ENCODE measurements around the gene FBXL19. TPM values are rescaled to one million over a fixed set of nuclear protein-coding genes. Genes with fewer than 3 reads are reported as not detected.

FBXL19 gene
- total and polyA plus RNA-seq, 9 of the 15 experiments (the other 6 are each of a cell fraction or from before 2014, with no cell fraction given) = 0.13 to 48.0 (median 13.5) TPM; not detected in 1

GRCh38 chr16:30941600-30942425 lies 18.4 kb downstream of the FBXL19 start (continued):
- no peak for TF ChIP-seq ARID4B (CRISPR knock-in tag; IDR thresholded peaks at IDR 0.05)
- TF ChIP-seq ZNF408 (CRISPR knock-in tag; IDR thresholded peaks at IDR 0.05; ENCODE audit: low read depth) = no peak
- no peak for TF ChIP-seq ZNF431 (CRISPR knock-in tag; IDR thresholded peaks at IDR 0.05)
- TF ChIP-seq NFXL1 (CRISPR knock-in tag; IDR thresholded peaks at IDR 0.05) = no peak
- TF ChIP-seq XRCC5 (IDR thresholded peaks at IDR 0.05; ENCODE audit: low read depth, low read length) = peak; percentile 76; the same call in 1 of the 2 replicates
- no peak for TF ChIP-seq U2AF1 (optimal IDR thresholded peaks at IDR 0.05; ENCODE audit: low read depth, low read length)
- no peak for TF ChIP-seq NR0B1 (IDR thresholded peaks at IDR 0.05; ENCODE audit: partially characterized antibody)
- no peak for TF ChIP-seq POLR2B (IDR thresholded peaks at IDR 0.05; ENCODE audit: low read depth, partially characterized antibody)
- TF ChIP-seq GABPB2 (CRISPR knock-in tag; conservative IDR thresholded peaks at IDR 0.05) = no peak
- TF ChIP-seq MECOM (CRISPR knock-in tag; IDR thresholded peaks at IDR 0.05) = no peak
- no peak for TF ChIP-seq KLF10 (CRISPR knock-in tag; IDR thresholded peaks at IDR 0.05)
- no peak for TF ChIP-seq NFE2L1 (tag; IDR thresholded peaks at IDR 0.05; ENCODE audit: borderline replicate concordance, low read depth)
- TF ChIP-seq ETV1 (tag; conservative IDR thresholded peaks at IDR 0.05; ENCODE audit: low read depth) = peak; percentile 71
- no peak for TF ChIP-seq ZFP91 (CRISPR knock-in tag; IDR thresholded peaks at IDR 0.05)
- no peak for TF ChIP-seq TRIM25 (IDR thresholded peaks at IDR 0.05; ENCODE audit: borderline replicate concordance)
- no peak for TF ChIP-seq SMARCC2 (IDR thresholded peaks at IDR 0.05; ENCODE audit: low read depth)
- TF ChIP-seq USF2 (CRISPR knock-in tag; IDR thresholded peaks at IDR 0.05) = peak; percentile 16; the same call in 1 of the 2 replicates

All from K562 (cell line).